HG02840 (cell line): Measurements from ENCODE around the gene AIP.

Source experiments
- ATAC-seq: cut with Tn5 transposase; IDR thresholded peaks from one replicate; pipeline ENCODE4 v1.9.1; 2021; ENCODE audit warnings: mild to moderate bottlenecking, moderate library complexity, moderate number of reproducible peaks; ENCODE audit not compliant: unreplicated experiment, low FRiP score

The AIP gene

DNA sequence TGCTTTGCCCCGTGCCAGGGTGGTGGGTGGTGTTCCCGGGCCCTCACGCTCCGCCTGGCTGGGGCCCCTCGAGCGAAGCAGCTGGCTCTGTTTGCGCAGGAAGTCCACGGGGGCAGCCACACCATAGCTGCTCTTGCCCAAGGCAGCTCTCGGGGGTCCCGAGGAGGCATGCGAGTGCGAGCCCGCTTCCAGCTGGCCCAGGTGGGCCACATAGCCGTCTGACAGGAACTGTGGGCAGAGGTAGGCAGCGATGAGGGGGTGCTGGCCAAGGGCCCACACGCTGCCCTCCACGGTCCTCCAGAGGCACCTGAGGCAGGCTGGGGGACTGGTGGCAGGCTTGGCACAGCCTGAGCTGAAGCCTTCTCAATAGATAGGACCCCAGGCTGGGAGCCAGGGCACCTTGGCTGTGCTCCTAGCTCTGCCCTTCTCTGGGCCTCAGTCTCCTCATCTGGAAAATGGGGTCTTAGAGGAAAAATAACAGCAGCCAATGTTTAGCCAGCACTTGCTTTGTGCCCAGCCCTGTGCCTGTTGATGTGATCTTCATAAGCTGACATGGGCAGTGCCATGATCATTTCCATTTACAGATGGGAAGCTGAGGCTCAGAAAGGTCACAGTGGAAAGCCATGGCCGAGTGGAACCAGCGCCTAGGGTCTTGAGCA lies 9.4 kb downstream of the AIP start:
- no peak for ATAC-seq

DNA sequence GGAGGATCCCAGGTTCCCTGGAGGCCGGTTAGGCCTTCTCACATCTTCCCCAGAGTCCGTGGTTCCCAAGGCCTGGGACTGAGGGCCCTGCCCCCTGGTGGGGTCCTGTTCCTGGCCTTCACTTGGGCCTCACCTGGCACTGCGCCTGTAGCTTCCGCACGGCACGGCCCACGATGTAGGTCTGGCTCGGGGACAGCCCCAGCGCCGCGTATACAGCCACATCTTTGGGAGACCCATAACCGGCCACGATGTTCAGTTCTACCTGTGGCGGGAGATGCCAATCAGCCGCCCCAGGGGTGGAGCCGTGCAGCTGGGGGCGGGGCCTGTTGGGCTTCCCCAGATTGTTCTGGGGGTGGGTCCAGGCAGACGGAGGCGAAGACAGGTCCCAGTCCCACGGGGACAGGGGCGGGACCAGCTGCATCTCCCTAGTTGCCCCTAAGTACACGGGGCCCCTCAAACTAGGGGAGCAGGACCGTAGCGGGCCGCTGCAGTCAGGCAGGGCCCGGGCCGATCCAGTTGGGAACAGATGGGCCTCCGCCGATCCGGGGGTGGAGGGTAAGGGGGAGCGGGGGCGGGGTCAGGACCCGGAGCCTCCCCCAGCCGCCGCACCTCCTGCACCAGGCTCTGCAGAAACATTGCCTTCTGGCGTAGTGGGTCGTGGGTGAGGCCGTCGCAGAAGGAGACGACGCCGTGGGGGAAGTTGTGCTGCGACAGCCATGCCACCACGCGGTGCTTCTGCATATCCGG lies 10.1 kb downstream of the AIP start:
- ATAC-seq, result no peak

DNA sequence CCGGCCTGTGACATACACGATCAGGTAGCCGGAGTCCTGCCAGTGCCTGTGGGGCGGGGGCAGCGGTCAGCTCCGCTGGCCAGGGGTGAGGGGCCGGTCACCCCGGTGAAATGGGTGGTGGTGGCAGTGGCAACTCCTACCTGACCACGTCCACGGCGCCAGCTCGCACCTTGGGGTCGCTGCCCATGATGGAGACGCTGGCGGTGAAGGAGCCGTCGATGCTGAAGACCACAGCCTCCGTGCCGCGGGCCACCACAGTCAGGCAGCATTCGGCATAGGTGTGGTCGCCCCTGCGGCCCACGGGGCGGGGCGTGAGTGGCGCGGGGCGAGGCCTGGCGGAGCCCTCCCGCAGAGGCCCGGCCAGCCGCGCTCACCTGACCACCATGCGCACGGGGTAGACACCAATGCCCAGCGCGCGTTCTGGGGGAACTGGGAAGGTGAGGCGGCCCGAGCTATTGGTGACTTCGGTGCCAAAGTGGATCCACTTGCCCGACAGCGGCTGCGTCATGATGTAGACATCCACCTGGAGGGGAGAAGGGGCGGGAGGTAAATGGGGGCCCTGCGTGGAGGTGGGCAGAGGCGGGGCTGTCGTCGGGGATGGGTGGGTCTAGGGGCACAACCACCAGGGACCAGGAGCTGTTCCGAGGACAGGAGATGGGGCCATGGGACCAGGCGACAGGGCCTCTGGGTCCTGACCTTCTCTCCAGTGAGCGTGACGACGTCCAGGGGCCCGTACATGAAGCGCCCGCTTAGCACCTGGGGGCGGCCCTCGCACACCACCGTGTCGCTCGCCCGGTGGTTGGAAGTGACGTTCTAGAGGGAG lies 10.9 kb downstream of the AIP start:
- ATAC-seq, result no peak

DNA sequence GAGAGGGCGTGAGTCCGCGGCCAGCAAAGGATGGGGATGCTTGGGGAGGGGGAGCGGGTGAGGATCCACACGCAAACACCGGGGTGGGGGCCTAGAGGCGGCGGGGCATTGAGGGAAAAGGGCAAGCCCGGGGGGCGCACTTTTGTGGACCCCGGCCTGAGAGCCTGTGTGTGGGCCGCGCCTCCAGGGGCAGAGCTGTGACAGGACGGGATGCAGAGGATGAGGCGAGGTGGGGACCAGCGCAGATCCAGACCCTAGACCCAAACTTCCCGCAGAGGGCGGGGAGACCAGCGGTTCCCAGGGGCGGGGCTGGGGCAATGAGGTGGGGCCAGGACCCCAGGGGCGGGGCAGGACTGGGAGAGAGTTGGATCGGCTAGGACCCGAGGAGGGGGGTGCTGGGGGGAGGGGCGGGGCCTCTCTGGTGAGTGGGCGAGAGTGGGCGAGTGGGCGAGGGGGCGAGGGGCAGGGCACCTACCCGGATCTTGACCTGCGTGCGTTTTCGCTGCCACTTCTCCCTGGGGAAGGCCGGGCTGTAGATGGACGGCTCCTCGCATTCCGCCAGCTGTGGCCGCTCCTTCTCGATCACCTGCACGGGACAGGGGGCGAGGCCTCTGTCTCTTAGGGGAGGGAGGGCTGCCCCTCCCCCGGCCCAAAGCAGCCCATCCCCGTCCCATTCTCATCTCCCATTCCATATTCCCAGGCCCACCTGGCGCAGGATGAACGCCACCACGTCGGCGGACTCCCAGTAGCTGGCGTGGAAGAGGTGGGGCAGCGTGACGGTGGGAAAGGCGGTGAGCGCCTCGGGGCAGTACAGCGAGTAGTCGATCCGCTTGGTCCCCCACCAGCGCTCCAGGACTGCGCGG lies 11.8 kb downstream of the AIP start:
- no peak for ATAC-seq

DNA sequence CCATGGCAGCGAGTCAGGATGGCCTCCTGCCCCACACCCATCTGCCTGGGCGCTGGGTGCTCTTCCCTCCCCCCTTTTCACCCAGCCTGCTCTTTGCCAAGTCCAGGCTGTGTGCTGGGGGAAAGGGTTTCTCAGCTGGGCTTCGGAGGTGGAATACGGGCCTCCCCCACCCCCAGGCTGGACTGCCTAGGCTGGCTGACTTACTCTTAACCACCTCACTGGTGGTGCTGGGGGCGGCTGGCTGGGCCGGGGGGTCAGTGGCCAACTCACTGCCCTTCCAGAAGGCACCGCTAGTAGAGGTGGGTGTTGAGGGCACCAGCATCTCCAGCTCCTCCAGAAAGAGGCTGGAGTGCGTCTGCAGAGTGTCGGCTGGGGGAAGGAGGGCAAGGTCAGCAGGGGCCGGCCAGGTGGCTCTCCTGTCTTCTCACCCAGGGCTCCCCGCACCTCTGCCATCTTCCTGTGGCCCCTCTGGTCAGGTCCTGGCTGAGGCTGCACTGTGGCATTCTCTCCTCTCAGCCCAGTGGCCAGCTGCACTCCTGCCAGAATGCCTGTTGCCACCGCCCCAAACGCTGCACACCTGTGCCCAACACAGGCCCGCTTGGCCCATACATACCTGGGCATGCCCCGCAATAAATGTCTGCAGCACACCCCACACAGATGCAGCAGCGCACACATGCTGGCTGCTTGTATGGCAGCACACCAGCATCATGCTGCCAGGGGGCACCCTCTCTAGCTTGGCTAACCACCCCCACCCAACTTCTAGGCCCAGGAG lies 12.6 kb downstream of the AIP start:
- no peak for ATAC-seq

DNA sequence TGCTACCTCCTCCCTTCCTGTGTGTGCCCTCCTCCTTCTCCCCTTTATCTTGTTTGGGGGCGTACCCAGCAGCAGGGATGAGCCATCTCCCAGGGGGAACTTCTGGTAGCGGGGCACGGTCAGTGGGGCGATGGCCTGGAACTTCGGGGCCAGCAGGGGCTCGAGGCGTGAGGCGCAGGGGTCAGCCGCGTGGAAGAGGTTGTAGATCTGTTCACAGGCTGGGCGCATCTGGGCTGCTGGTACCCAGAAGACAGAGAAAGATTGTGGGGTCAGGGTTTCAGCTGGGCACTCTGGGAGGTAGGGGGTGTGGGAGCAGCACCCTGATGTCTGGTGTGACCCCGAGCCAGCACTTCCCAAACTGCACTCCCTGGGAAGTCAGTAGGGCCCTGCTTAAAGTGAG lies 13.3 kb downstream of the AIP start:
- ATAC-seq, result no peak

DNA sequence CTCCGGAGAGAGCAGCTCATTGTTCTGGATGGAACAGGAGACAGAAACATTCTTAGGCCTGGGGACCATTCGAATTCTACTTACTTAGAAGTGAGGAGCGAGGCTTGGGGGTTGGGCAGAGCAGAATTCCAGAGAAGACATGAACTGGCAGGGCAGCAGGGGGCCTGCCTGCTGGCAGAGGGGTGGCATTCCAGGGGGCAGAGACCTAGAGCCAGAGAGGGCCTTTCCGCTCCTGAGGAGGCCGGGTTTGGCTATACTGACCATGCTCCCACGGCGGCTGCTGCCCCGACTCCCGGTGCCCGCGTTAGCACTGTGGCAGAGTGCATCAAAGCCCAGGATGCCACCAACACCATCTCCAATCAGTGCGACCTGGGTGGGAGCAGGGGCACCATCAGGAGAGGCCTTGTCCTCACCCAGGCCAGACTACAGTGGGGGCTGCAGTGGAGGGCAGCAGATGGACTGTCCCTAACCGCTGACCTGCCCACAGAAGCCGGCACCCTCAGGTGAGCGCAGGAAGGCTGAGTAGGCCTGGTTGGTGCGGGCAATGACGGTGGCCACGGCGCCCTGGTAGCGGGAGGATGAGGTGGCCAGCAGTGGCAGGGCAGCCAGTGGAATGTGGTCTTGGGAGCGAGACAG lies 14.9 kb downstream of the AIP start:
- no peak for ATAC-seq

DNA sequence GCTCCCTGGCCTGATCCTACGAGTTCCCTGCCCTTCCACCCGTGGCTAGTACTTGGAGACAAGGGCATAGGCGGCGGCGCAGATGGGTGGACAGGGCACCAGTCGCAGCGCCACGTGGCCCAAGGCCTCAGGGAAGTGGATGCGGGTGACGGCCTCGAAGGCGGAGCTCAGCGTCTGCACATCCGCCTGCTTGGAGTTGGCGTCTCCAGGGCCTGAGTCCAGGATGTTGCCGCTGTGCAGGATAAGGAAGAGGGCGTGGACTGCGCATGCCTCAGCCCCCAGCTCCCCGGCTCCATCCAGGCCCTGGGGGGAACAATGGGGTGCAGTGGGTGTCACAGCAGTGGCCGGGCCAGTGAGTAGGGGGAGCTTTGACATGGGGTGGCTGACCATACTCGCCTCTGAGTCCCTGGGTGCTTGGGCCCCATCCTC lies 15.7 kb downstream of the AIP start:
- ATAC-seq, result no peak

DNA sequence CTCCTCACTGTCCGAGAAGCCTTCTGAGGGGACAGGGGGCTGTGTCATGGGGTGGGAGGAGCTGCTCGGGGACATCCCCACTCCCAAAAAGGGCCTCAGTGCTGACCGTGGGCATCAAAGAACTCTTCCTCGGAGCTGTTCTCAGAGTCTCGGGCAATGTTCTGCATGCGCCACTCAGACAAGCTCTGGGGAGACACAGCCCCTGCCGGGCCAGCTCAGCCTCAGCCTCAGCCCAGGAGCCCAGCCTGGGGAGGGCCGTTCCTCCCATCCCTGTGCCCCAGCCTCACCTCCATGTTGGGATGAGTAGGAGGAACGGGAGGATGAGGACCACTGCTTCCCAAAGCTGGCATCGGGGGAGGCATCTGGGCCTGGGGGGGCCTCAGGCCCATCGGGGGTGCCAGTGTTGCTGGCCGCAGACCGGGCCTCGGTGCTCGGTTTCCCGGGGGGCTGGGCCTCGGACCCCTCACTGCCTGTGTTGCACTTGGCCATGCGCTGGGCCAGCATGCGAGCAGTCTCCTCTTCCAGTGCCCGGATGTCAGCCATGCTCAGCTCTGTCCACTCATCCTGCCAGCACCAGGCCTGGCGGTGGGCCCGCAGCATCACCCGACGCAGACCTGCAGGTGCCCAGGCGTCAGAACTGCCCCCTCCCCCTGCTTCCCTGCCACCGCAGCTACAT lies 17.1 kb downstream of the AIP start:
- ATAC-seq, result no peak

DNA sequence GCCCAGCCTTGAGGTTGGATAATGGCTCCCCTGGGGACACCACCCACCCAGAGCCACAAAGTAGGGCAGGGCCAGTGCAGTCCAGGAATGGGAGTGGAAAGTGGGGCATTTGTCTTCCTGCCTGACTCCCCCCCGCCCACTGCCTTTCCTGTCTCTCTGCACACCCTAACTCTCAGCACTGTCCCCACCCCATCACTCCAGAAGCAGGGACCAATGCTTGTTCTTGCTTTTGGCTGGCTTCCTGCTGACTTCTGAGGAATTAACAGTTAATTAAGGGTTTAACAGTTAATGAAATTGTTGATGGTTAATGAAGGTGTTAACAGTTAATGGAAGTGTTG lies 17.6 kb downstream of the AIP start:
- ATAC-seq, result no peak

DNA sequence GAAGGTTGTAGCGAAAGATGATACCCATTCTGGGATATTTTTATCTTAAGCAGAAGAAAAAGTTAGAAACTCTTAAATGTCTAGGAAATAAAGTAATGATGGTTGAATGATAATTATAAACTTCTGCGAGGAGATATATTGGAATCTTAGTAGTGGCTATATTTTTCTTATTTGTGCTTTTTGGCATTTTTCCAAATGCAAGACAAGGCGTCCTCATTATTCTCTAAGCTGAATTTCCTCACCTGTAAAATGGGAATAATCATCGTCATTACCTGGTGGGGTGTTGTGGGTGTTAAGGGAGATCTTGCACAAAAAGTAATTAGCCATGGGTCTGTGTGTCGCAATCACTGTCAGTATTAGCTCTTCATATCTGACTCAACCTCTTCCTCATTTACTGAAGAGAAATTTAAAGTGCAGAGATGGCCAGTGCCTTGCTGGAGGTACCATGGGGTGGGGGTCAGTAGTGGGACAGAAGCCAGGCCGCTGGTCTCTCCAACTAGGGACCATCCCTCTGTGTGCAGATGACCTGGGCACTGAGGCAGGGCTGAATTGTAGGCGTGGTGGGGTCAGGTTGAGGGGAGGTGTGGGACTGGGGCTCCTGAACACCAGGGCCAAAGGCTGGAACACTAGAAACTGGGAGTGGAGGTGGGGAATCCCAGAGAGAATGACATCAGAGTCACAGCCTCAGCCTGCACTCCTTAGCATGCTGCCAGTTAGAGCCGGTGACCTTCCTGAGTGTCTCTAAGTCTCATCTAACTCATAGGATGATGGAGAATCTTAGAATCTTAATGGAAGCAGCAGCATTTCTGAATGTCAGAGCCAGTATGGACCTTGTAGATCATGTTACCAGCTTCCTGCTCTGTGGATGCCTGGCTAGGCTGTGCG lies 18.2 kb downstream of the AIP start:
- no peak for ATAC-seq

DNA sequence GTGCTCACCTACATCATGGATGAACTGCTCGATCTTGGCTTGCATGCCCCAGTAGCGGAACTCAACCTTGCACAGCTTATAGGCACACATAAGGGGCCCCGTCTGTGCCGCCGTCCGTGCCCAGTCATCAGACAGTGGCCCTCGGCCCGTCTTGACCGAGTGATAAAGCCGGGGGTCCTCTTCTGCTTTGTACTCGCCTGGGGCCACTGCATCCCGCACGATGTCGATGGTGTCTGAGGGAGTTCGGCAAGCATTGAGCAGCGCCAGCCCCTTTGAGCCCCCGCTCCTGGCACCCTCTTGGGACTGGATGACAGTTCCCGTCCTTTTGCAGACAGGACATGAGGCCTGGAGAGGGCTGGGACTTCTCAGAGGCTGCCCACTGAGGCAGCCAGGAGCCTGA lies 19.0 kb downstream of the AIP start:
- ATAC-seq, result no peak

DNA sequence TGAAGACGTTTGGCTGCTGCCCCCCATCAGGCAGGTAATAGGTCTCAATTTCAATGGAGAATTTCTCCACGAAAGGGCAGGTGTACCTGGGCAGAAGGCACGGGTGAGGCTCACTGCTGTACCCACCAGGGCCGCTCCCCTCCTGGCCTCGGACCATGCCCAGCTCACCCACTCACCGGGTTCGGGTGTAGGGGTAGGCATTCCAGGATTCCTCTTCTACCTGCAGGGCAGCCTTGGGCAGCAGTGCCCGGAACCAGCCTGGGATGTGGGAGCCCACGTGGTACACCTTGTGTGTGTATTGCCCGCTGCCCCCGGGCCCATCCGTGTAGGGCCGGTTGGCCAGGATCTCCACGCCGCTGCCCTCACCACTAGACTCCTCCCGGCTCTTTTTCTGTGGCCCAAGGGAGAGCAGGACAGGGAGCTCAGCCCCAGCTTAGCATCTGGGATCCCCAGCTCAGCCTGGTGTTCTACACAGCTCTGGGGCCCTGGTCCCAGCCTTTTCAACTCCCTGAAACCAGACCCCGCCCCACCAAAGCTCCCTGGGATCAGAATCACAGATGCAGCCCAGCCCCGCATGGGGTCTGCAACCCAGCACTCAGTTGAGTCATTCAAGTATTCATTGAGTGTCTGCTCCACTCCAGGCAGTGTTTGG lies 19.6 kb downstream of the AIP start:
- no peak for ATAC-seq

DNA sequence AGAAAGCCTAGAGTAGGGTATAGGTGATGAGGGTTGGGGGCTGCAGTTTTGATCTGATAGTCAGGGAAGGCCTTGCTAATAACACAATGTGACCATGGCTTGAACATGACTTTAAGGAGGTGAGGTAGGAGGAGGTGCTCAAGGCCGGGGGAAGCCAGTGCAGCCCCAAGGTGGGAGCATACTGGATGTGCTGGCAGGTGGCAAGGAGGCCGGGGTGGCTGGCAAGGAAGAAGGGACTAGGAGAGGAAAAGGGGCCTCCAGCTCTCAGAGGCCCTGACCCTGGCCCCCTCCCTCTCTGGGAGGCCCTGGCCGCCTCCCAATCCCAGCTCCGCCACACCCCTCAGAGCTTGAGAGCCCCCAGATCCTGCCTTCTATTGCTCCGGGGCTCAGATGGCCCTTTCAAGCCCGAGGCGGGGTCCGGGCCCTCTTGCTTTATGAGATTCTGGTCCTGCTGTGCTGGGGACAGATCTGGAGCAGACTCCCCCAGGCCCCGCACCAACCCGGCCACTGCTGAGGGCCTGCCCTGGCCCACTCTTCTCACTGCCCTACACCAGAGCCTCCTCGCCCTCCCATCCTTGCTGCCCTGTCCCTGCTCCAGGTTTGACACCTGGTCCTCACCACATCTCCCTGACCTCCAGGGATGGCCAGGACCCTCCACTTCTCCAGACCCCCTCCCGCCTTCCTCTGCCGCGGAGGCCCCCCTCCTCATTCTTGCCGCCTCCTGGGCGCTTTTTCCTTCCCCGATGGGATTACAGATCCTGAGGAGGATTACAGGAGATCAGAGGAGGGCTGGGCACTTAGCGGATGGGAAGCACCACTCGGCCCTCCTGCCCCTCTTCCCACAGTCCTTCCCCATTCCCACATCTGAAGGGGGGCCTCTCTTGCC lies 20.5 kb downstream of the AIP start:
- no peak for ATAC-seq

DNA sequence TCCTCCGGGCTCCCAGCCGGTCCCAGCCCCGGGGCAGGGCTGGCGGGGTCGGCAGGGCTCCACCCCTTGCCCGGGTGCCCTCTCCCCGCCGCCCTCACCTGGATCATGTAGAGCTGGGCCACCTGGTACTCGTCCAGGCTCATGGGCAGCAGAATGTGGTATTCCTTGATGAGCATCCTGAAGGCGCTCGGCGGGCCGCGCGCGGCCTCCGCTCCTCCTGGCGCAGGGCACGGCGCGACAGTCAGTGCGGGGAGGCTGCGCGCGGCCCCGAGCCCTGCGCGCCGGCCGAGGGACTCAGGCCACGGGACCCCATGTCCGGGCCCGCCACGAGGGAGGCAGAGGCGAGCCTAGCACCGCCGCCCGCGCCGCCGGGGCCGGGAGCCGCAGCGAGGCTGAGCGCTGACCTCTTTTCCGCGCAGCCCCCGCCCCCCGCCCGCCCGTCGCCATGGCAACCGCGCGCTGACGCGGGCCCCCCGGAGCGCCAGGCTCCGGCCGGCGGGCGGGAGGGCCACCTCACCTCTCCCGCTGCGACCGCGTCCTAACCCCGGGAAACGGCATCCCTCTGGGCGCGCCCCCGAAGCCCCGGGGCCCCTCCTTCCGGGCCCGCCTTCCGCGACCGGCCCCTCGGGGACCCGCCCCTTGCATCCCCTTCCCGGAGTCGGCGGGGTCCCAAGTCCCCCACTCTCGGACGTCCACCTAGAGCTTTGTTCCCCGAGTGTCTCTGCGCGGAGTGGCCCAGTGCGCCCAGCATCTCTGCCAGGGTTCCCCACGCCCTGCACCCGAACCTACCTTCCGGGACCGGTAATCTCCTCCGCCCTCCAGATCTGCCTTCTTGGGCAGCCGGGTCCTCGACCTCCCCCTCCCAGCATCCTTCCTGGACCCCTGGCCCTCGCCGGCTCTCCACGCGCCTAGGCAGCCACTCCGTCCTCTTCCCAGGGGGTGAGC lies 21.5 kb downstream of the AIP start:
- no peak for ATAC-seq
